Neural progenitor cell (in vitro differentiated cells): ENCODE data around the gene DOCK4. TPM values are rescaled to one million over a fixed set of nuclear protein-coding genes. Genes with fewer than 3 reads are reported as not detected.

Source experiments
- DNase-seq: peaks from one replicate; pipeline ENCODE4 v3.0.0-alpha.2; 2016; ENCODE audit warnings: low spot score
- H2AFZ ChIP-seq: fragments of 200-600 bp; sonication (generic); replicated peaks from 2 replicates; pipeline ENCODE4 v1.6.1; 2016; ENCODE audit warnings: antibody characterized with exemption
- H3F3A ChIP-seq: fragments of 200-600 bp; sonication (generic); 2 replicates; pipeline ENCODE4 v1.6.1; 2016; ENCODE audit warnings: antibody characterized with exemption, low read depth
- H3K27ac ChIP-seq: fragments of 200-600 bp; sonication (generic); 2 replicates; pipeline ENCODE4 v1.5.1; 2016; ENCODE audit warnings: mild to moderate bottlenecking
- H3K27me3 ChIP-seq: fragments of 200-600 bp; sonication (generic); 2 replicates; pipeline ENCODE4 v1.6.1; 2016; ENCODE audit warnings: mild to moderate bottlenecking, moderate library complexity
- H3K36me3 ChIP-seq: fragments of 200-600 bp; sonication (generic); 2 replicates; pipeline ENCODE4 v1.5.1; 2016
- H3K4me1 ChIP-seq: fragments of 200-600 bp; sonication (generic); 2 replicates; pipeline ENCODE4 v1.6.1; 2016; ENCODE audit warnings: mixed run types
- H3K4me2 ChIP-seq: fragments of 200-600 bp; sonication (generic); 2 replicates; pipeline ENCODE4 v1.6.1; 2016
- H3K4me3 ChIP-seq: fragments of 200-600 bp; sonication (generic); 2 replicates; pipeline ENCODE4 v1.5.1; 2016
- H3K79me2 ChIP-seq: fragments of 200-600 bp; sonication (generic); 2 replicates; pipeline ENCODE4 v1.6.1; 2016; ENCODE audit warnings: low read depth
- H3K9ac ChIP-seq: fragments of 200-600 bp; sonication (generic); 2 replicates; pipeline ENCODE4 v1.6.1; 2016
- H3K9me3 ChIP-seq: fragments of 200-600 bp; sonication (generic); 2 replicates; pipeline ENCODE4 v1.5.1; 2016; ENCODE audit warnings: low read depth
- H4K20me1 ChIP-seq: fragments of 200-600 bp; sonication (generic); 2 replicates; pipeline ENCODE4 v1.6.1; 2016; ENCODE audit warnings: low read depth
- H3K27ac Mint-ChIP-seq: 3 replicates; pipeline ENCODE4 v1.8.0; 2021; ENCODE audit warnings: mixed read lengths
- H3K27me3 Mint-ChIP-seq: 2 replicates; pipeline ENCODE4 v1.8.0; 2022; ENCODE audit warnings: low read depth, mild to moderate bottlenecking, inconsistent platforms, moderate library complexity, mixed read lengths; ENCODE audit not compliant: insufficient read depth
- H3K36me3 Mint-ChIP-seq: 3 replicates; pipeline ENCODE4 v1.8.0; 2021; ENCODE audit warnings: mixed read lengths
- H3K4me1 Mint-ChIP-seq: 3 replicates; pipeline ENCODE4 v1.8.0; 2021; ENCODE audit warnings: mixed read lengths
- H3K4me3 Mint-ChIP-seq: 3 replicates; pipeline ENCODE4 v1.8.0; 2021; ENCODE audit warnings: mild to moderate bottlenecking, moderate library complexity, mixed read lengths
- H3K9me3 Mint-ChIP-seq: 3 replicates; pipeline ENCODE4 v1.8.0; 2020; ENCODE audit warnings: mixed read lengths
- EZH2 ChIP-seq: fragments of 200-600 bp; sonication (generic); IDR thresholded peaks from 2 replicates; pipeline ENCODE4 v1.6.1; 2017; ENCODE audit warnings: antibody characterized with exemption, mild to moderate bottlenecking, moderate library complexity
- EZH2phosphoT487 ChIP-seq: fragments of 200-600 bp; sonication (generic); IDR thresholded peaks from 2 replicates; pipeline ENCODE4 v1.6.1; 2017; ENCODE audit warnings: antibody characterized with exemption
- total RNA-seq: library from RNA; depleted of rRNA; stranded (reverse); fragments of >200 nt; gene quantifications from 2 replicates; pipeline ENCODE4 v1.2.3, GENCODE V29; 2015; ENCODE audit warnings: low replicate concordance
- TF ChIP-seq, protein P1 (sequence below): fragments of 200-600 bp; sonication (generic); IDR thresholded peaks from 2 replicates; pipeline ENCODE4 v1.5.1; 2017; ENCODE audit warnings: antibody characterized with exemption, mild to moderate bottlenecking

DOCK4 gene
- total RNA-seq, 1 donor from 2014 or later = 11.4 TPM

DNA sequence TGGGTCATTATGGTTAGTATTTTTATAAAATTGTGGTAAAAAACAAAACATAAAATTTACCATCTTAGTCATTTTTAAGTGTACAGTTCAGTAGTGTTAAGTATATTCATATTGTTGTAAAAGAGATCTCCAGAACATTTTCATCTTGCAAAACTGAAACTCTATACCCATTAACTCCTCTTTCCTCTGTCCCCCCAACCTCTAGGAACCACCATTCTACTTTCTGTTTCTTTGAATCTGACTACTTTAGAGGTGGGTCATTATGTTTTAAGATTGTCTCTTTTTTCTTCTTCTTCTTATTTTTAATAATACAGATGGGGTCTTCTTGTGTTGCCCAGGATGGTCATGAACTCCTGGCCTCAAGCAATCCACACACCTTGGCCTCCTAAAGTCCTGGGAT lies 84.1 kb downstream of the DOCK4 start:
- H3K4me1 Mint-ChIP-seq = no peaks in the 10 kb centered on the region
- no peaks in the 10 kb centered on the region for H3F3A ChIP-seq
- DNase-seq = no peak
- no peaks in the 10 kb centered on the region for H3K27me3 Mint-ChIP-seq
- no peak overlapping the region for H3K9ac ChIP-seq
- H3K9me3 ChIP-seq = no peaks in the 10 kb centered on the region
- no peak overlapping the region for H3K27ac ChIP-seq
- TF ChIP-seq EZH2 = no peak
- TF ChIP-seq, protein P1, sequence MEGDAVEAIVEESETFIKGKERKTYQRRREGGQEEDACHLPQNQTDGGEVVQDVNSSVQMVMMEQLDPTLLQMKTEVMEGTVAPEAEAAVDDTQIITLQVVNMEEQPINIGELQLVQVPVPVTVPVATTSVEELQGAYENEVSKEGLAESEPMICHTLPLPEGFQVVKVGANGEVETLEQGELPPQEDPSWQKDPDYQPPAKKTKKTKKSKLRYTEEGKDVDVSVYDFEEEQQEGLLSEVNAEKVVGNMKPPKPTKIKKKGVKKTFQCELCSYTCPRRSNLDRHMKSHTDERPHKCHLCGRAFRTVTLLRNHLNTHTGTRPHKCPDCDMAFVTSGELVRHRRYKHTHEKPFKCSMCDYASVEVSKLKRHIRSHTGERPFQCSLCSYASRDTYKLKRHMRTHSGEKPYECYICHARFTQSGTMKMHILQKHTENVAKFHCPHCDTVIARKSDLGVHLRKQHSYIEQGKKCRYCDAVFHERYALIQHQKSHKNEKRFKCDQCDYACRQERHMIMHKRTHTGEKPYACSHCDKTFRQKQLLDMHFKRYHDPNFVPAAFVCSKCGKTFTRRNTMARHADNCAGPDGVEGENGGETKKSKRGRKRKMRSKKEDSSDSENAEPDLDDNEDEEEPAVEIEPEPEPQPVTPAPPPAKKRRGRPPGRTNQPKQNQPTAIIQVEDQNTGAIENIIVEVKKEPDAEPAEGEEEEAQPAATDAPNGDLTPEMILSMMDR = no peak
- TF ChIP-seq EZH2phosphoT487 = no peak
- no peaks in the 10 kb centered on the region for H4K20me1 ChIP-seq
- H3K36me3 Mint-ChIP-seq = peaks cover 4% of the 10 kb centered on the region
- H3K36me3 ChIP-seq = no peaks in the 10 kb centered on the region
- H3K27ac Mint-ChIP-seq = peak overlapping the region; percentile 36
- H3K79me2 ChIP-seq = no peaks in the 10 kb centered on the region
- no peak overlapping the region for H3K4me2 ChIP-seq
- peaks cover 6% of the 10 kb centered on the region for H3K4me1 ChIP-seq
- H2AFZ ChIP-seq = no peak overlapping the region
- H3K4me3 ChIP-seq = no peak overlapping the region
- no peaks in the 10 kb centered on the region for H3K27me3 ChIP-seq
- peaks cover 9% of the 10 kb centered on the region for H3K9me3 Mint-ChIP-seq
- no peak overlapping the region for H3K4me3 Mint-ChIP-seq

DNA sequence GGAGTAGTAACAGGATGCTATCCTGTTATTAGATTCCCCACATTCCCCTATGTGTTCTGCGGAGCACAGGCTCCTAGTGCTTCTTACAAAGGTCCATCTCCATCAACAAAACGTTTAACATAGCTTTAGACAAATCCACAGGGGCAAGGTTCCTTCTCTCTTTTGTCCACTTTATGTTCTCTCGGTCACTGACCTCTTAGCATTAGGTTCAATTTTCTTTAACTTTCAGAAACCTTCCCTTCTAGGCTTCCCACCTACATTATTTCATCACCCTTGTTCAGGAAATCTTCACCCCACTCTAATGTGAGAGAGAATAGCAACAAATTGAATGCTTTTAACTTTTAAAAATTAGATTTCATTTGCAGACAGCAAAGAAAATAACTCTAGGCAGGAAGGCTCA lies 84.9 kb downstream of the DOCK4 start:
- TF ChIP-seq EZH2 (no peak), EZH2phosphoT487 (no peak)
- TF ChIP-seq, protein P1 = no peak
- H3K79me2 ChIP-seq = no peaks in the 10 kb centered on the region
- no peaks in the 10 kb centered on the region for H3K36me3 ChIP-seq
- no peaks in the 10 kb centered on the region for H3K9me3 ChIP-seq
- DNase-seq = no peak
- no peaks in the 10 kb centered on the region for H3F3A ChIP-seq
- no peaks in the 10 kb centered on the region for H4K20me1 ChIP-seq
- peaks cover 6% of the 10 kb centered on the region for H3K4me1 ChIP-seq
- H3K9ac ChIP-seq = no peak overlapping the region
- no peak overlapping the region for H3K4me2 ChIP-seq
- Mint-ChIP-seq H3K27ac (no peak overlapping the region), H3K27me3 (no peaks in the 10 kb centered on the region), H3K4me1 (no peaks in the 10 kb centered on the region), H3K4me3 (no peak overlapping the region), H3K36me3 (peaks cover 3% of the 10 kb centered on the region), H3K9me3 (peaks cover 8% of the 10 kb centered on the region)
- no peak overlapping the region for H3K27ac ChIP-seq
- no peaks in the 10 kb centered on the region for H3K27me3 ChIP-seq
- H2AFZ ChIP-seq = no peak overlapping the region
- no peak overlapping the region for H3K4me3 ChIP-seq

DNA sequence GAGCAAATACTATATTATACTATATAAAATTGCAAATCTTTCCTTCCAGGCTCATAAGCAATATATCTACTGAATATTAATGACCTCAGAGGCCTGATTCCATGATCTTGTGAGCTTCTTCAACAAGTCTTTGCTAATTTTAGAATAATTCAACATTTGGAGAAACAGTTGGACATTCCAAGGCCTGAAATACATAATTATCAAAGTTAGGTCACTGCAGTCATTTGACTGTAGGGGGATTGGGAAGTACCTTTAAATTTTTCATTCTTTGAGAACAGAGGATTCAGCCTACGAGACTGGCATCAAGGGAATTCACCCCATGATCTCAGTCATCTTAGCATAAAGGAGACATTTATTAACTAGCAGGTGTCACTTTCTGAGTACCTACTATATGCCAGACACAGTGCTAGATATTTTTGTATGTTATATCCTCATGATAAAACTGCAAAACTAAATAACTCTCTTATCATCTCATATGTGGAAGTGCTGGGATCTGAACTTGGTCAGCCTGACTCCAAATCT lies 85.4 kb downstream of the DOCK4 start:
- no peaks in the 10 kb centered on the region for H3K4me1 Mint-ChIP-seq
- Histone ChIP-seq H4K20me1 (no peaks in the 10 kb centered on the region), H3K4me1 (peaks cover 6% of the 10 kb centered on the region), H3K27ac (no peak overlapping the region), H3K36me3 (no peaks in the 10 kb centered on the region), H3K4me2 (no peak overlapping the region), H3K27me3 (no peaks in the 10 kb centered on the region), H3K79me2 (no peaks in the 10 kb centered on the region), H3K4me3 (no peak overlapping the region), H3K9me3 (no peaks in the 10 kb centered on the region), H3K9ac (no peak overlapping the region), H2AFZ (no peak overlapping the region), H3F3A (no peaks in the 10 kb centered on the region)
- no peak for TF ChIP-seq EZH2
- TF ChIP-seq, protein P1 = no peak
- no peak for TF ChIP-seq EZH2phosphoT487
- H3K9me3 Mint-ChIP-seq = peaks cover 6% of the 10 kb centered on the region
- DNase-seq = no peak
- no peak overlapping the region for H3K4me3 Mint-ChIP-seq
- no peaks in the 10 kb centered on the region for H3K27me3 Mint-ChIP-seq
- H3K27ac Mint-ChIP-seq = no peak overlapping the region
- peaks cover 1% of the 10 kb centered on the region for H3K36me3 Mint-ChIP-seq
